ENCODE results near the gene FKBP7. TPM values are rescaled to one million over a fixed set of nuclear protein-coding genes. Genes with fewer than 3 reads are reported as not detected.

Gene FKBP7
- total RNA-seq, 1 donor from 2014 or later: 21.2 TPM

- Mint-ChIP-seq H3K27me3 (ENCODE audit: unreplicated experiment) (no peaks in the 10 kb centered on the region), H3K27ac (ENCODE audit: unreplicated experiment) (no peak overlapping the region), H3K4me3 (ENCODE audit: unreplicated experiment) (no peak overlapping the region), H3K4me1 (ENCODE audit: low read depth, unreplicated experiment) (no peaks in the 10 kb centered on the region), H3K36me3 (ENCODE audit: unreplicated experiment) (no peaks in the 10 kb centered on the region), H3K9me3 (ENCODE audit: unreplicated experiment) (peaks cover 3% of the 10 kb centered on the region)
- DNase-seq: no peak
- no peak for TF ChIP-seq CTCF (IDR thresholded peaks at IDR 0.05; ENCODE audit: partially characterized antibody, unreplicated experiment)
Measured at GRCh38 chr2:178506949-178507348, 28.5 kb upstream of the FKBP7 start.

GRCh38 chr2:178506524-178506923, 28.1 kb upstream of the FKBP7 start:
- no peaks in the 10 kb centered on the region for H3K27me3 Mint-ChIP-seq (ENCODE audit: unreplicated experiment)
- H3K4me3 Mint-ChIP-seq (ENCODE audit: unreplicated experiment): no peak overlapping the region
- no peak overlapping the region for H3K27ac Mint-ChIP-seq (ENCODE audit: unreplicated experiment)
- DNase-seq: no peak
- H3K4me1 Mint-ChIP-seq (ENCODE audit: low read depth, unreplicated experiment): no peaks in the 10 kb centered on the region
- no peaks in the 10 kb centered on the region for H3K36me3 Mint-ChIP-seq (ENCODE audit: unreplicated experiment)
- no peak for TF ChIP-seq CTCF (IDR thresholded peaks at IDR 0.05; ENCODE audit: partially characterized antibody, unreplicated experiment)
- H3K9me3 Mint-ChIP-seq (ENCODE audit: unreplicated experiment): peaks cover 3% of the 10 kb centered on the region

GRCh38 chr2:178506101-178506500, 27.7 kb upstream of the FKBP7 start:
- H3K27me3 Mint-ChIP-seq (ENCODE audit: unreplicated experiment): no peaks in the 10 kb centered on the region
- H3K36me3 Mint-ChIP-seq (ENCODE audit: unreplicated experiment): no peaks in the 10 kb centered on the region
- H3K9me3 Mint-ChIP-seq (ENCODE audit: unreplicated experiment): peaks cover 3% of the 10 kb centered on the region
- H3K4me3 Mint-ChIP-seq (ENCODE audit: unreplicated experiment): no peak overlapping the region
- TF ChIP-seq CTCF (IDR thresholded peaks at IDR 0.05; ENCODE audit: partially characterized antibody, unreplicated experiment): no peak
- H3K27ac Mint-ChIP-seq (ENCODE audit: unreplicated experiment): no peak overlapping the region
- no peak for DNase-seq
- no peaks in the 10 kb centered on the region for H3K4me1 Mint-ChIP-seq (ENCODE audit: low read depth, unreplicated experiment)

GRCh38 chr2:178502751-178503150, 24.4 kb upstream of the FKBP7 start:
- Mint-ChIP-seq H3K27ac (ENCODE audit: unreplicated experiment) (no peak overlapping the region), H3K4me3 (ENCODE audit: unreplicated experiment) (no peak overlapping the region), H3K4me1 (ENCODE audit: low read depth, unreplicated experiment) (peaks cover 9% of the 10 kb centered on the region), H3K27me3 (ENCODE audit: unreplicated experiment) (no peaks in the 10 kb centered on the region), H3K36me3 (ENCODE audit: unreplicated experiment) (no peaks in the 10 kb centered on the region), H3K9me3 (ENCODE audit: unreplicated experiment) (no peaks in the 10 kb centered on the region)
- no peak for DNase-seq
- TF ChIP-seq CTCF (IDR thresholded peaks at IDR 0.05; ENCODE audit: partially characterized antibody, unreplicated experiment): no peak

GRCh38 chr2:178499640-178500039, 21.2 kb upstream of the FKBP7 start:
- Mint-ChIP-seq H3K4me1 (ENCODE audit: low read depth, unreplicated experiment) (peaks cover 11% of the 10 kb centered on the region), H3K27me3 (ENCODE audit: unreplicated experiment) (no peaks in the 10 kb centered on the region), H3K27ac (ENCODE audit: unreplicated experiment) (peak overlapping the region; percentile 79), H3K36me3 (ENCODE audit: unreplicated experiment) (no peaks in the 10 kb centered on the region), H3K4me3 (ENCODE audit: unreplicated experiment) (no peak overlapping the region), H3K9me3 (ENCODE audit: unreplicated experiment) (no peaks in the 10 kb centered on the region)
- no peak for DNase-seq
- TF ChIP-seq CTCF (IDR thresholded peaks at IDR 0.05; ENCODE audit: partially characterized antibody, unreplicated experiment): no peak
